Endothelial cell of umbilical vein (primary cell): ENCODE measurements around the gene TNFRSF8. TPM values are rescaled to one million over a fixed set of nuclear protein-coding genes. Genes with fewer than 3 reads are reported as not detected.

Source experiments
- BruUV-seq: library from RNA; stranded (reverse); fragments of 400-500 nt; replicated peaks from 2 replicates; lab custom pipeline; 2021; lab: Mats Ljungman, UMichigan
- CTCF ChIA-PET: fragments of 300-600, 350-600 bp; sonication (Branson Sonifier 250); formaldehyde crosslinking; loops from one replicate; lab custom pipeline; 2021; ENCODE audit warnings: antibody characterized with exemption, inconsistent platforms; lab: Charles Lee
- POLR2A ChIA-PET: fragments of 300-600, 350-600 bp; sonication (Branson Sonifier 250); formaldehyde crosslinking; loops from one replicate; lab custom pipeline; 2021; ENCODE audit warnings: antibody characterized with exemption, inconsistent platforms; lab: Charles Lee
- DNase-seq: peaks from one replicate; pipeline ENCODE4 v3.0.0-alpha.2; 2011; ENCODE audit warnings: low read depth, low spot score
- FAIRE-seq: peaks from 2 replicates; lab custom pipeline; 2011; peaks lifted over from hg19 to GRCh38; lab: Jason Lieb, UNC
- H2AFZ ChIP-seq: 2 replicates; pipeline ENCODE4 v1.6.0; 2012; ENCODE audit warnings: low read depth, low read length, control low read depth, inconsistent platforms
- H3K27ac ChIP-seq: 2 replicates; pipeline ENCODE4 v1.5.1; 2011; ENCODE audit warnings: low read depth, mild to moderate bottlenecking, control low read depth, low read length, moderate library complexity; ENCODE audit not compliant: insufficient read depth
- H3K27me3 ChIP-seq, 2 experiments: 2 replicates each; pipeline versions ENCODE4 v1.6.0 to v1.6.1; 2011; ENCODE audit warnings: low read length in 2 of 2, mixed read lengths in 1 of 2; ENCODE audit not compliant: control insufficient read depth in 2 of 2, insufficient read depth in 2 of 2
- H3K36me3 ChIP-seq, 2 experiments: 2 replicates in 1 of 2; 3 replicates in 1 of 2; pipeline ENCODE4 v1.5.1; 2011; ENCODE audit warnings: low read length in 2 of 2, mild to moderate bottlenecking in 1 of 2, moderate library complexity in 1 of 2; ENCODE audit not compliant: control insufficient read depth in 2 of 2, insufficient read depth in 2 of 2; ENCODE audit errors: extremely low read depth in 1 of 2
- H3K4me1 ChIP-seq: 3 replicates; pipeline ENCODE4 v1.5.1; 2011; ENCODE audit warnings: mild to moderate bottlenecking, low read length; ENCODE audit not compliant: control insufficient read depth, insufficient read depth; ENCODE audit errors: extremely low read depth
- H3K4me2 ChIP-seq: 2 replicates; pipeline ENCODE4 v1.6.1; 2011; ENCODE audit warnings: low read length, control low read depth, mixed read lengths; ENCODE audit not compliant: insufficient read depth
- H3K4me3 ChIP-seq, 3 experiments: fragments of 200-600 bp in 1 of 3; sonication (generic), shearing (Covaris generic) in 1 of 3; replicated peaks in 1 of 3; 2 replicates each; pipeline ENCODE4 v1.5.1; 2011 to 2016; ENCODE audit warnings: control low read depth in 3 of 3, low read length in 3 of 3, mild to moderate bottlenecking in 2 of 3, inconsistent platforms in 1 of 3, low read depth in 1 of 3, moderate library complexity in 1 of 3; ENCODE audit not compliant: insufficient read depth in 1 of 3
- H3K79me2 ChIP-seq: 2 replicates; pipeline ENCODE4 v1.6.0; 2012; ENCODE audit warnings: low read length, inconsistent platforms; ENCODE audit not compliant: control insufficient read depth, insufficient read depth
- H3K9ac ChIP-seq: replicated peaks from 2 replicates; pipeline ENCODE3; 2011; ENCODE audit warnings: low read length, control low read depth; ENCODE audit not compliant: insufficient read depth; ENCODE audit errors: extremely low read depth
- H3K9me1 ChIP-seq: replicated peaks from 3 replicates; pipeline ENCODE4 v1.6.0; 2011; ENCODE audit warnings: mild to moderate bottlenecking, low read length; ENCODE audit not compliant: control insufficient read depth, insufficient read depth; ENCODE audit errors: extremely low read depth
- H3K9me3 ChIP-seq: replicated peaks from 2 replicates; pipeline ENCODE4 v1.5.1; 2012; ENCODE audit warnings: low read length, inconsistent platforms; ENCODE audit not compliant: control insufficient read depth, insufficient read depth
- H4K20me1 ChIP-seq: replicated peaks from 2 replicates; pipeline ENCODE3; 2011; ENCODE audit warnings: mild to moderate bottlenecking, low read length; ENCODE audit not compliant: control insufficient read depth, insufficient read depth; ENCODE audit errors: extremely low read depth
- EZH2 ChIP-seq: IDR thresholded peaks from 2 replicates; pipeline ENCODE4 v1.6.1; 2012; ENCODE audit warnings: borderline replicate concordance, low read depth, mild to moderate bottlenecking, moderate library complexity, low read length, inconsistent platforms; ENCODE audit not compliant: severe bottlenecking
- FOS ChIP-seq: IDR thresholded peaks from 2 replicates; pipeline ENCODE4 v1.6.1; 2011; ENCODE audit warnings: mild to moderate bottlenecking, low read length, moderate library complexity, borderline replicate concordance; ENCODE audit not compliant: insufficient read depth
- GATA2 ChIP-seq: IDR thresholded peaks from 2 replicates; pipeline ENCODE4 v1.7.0; 2011; ENCODE audit warnings: low read depth, mild to moderate bottlenecking, moderate library complexity, mixed read lengths, low read length; ENCODE audit not compliant: insufficient read length, insufficient read depth
- JUN ChIP-seq: IDR thresholded peaks from 2 replicates; pipeline ENCODE4 v1.6.1; 2011; ENCODE audit warnings: borderline replicate concordance, low read depth; ENCODE audit not compliant: insufficient read length, insufficient read depth
- MYC ChIP-seq: IDR thresholded peaks from one replicate; pipeline ENCODE4 v1.6.1; 2011; ENCODE audit warnings: mild to moderate bottlenecking, low read depth, low read length
- POLR2A ChIP-seq: IDR thresholded peaks from 2 replicates; pipeline ENCODE4 v1.6.1; 2012; ENCODE audit warnings: low read depth, mild to moderate bottlenecking, control low read depth, low read length
- POLR2AphosphoS5 ChIP-seq: IDR thresholded peaks from 2 replicates; pipeline ENCODE4 v1.6.1; 2012; ENCODE audit warnings: low read depth, mild to moderate bottlenecking, control low read depth, low read length, moderate library complexity; ENCODE audit not compliant: insufficient read depth
- dilution Hi-C: fragments of 300-500 bp; cut with MboI; formaldehyde crosslinking; loops from one replicate; pipeline ENCODE4 v1.15.0; 2019; ENCODE audit warnings: low sequenced_read_pairs; ENCODE audit not compliant: extremely low pct_ligation_motif_present
- intact Hi-C: fragments of 100-400 bp; cut with micrococcal nuclease; formaldehyde crosslinking; loops from one replicate; pipeline ENCODE4 v1.10.0; 2022
- polyA plus RNA-seq, 4 experiments: library from polyadenylated mRNA; depleted of rRNA in 3 of 4; stranded (reverse) in 3 of 4; unstranded in 1 of 4; fragments of >200 nt; gene quantifications; 2 replicates each; pipeline versions ENCODE4 v1.2.1 to v1.2.3, GENCODE V29; 2011 to 2012; ENCODE audit warnings: missing spikeins in 1 of 4
- total RNA-seq: library from RNA; stranded (reverse); gene quantifications from 2 replicates; pipeline ENCODE4 v1.2.3, GENCODE V29; 2021
- TF ChIP-seq, protein P1 (sequence below), 2 donors: IDR thresholded peaks; 1 replicate in 1 of 2; 2 replicates in 1 of 2; pipeline ENCODE4 v1.5.1; 2011; ENCODE audit warnings: low read length in 2 of 2, mild to moderate bottlenecking in 2 of 2, moderate library complexity in 2 of 2, control low read depth in 1 of 2, inconsistent platforms in 1 of 2, low read depth in 1 of 2; ENCODE audit not compliant: insufficient read depth in 1 of 2; ENCODE audit errors: extremely low read depth in 1 of 2
- TF ChIP-seq, protein P2 (sequence below): IDR thresholded peaks from 2 replicates; pipeline ENCODE4 v1.6.1; 2011; ENCODE audit not compliant: insufficient read depth, insufficient read length

TNFRSF8 gene
- total and polyA plus RNA-seq, 2 donors (not counting 3 experiments of a cell fraction or from before 2014, with no cell fraction given): 0.47 TPM; not detected in 1

DNA sequence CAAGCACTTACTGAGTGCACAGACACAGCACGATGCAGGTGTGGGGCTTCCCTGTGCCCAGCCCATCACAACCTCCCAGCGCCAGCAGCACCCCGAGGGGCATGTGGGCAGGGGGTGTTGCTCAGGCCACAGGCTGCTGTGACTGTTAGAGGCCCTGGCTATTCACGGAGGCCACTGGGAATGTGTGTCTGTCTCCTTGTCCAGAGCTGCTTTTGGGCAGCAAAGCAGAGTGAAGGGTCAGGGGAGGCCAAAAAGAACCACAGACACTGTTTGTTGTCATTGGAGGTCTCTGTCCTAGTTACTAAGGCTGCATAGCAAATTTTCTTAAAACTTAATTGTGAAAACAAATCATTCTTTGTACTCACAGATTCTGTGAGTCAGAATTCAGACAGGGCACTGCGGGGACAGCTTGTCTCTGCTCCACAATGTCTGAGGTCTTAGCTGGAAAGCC is 49.6 kb downstream of the TNFRSF8 start:
- Histone ChIP-seq H3K79me2 (no peaks in the 10 kb centered on the region), H3K4me3 (no peak overlapping the region), H4K20me1 (no peaks in the 10 kb centered on the region), H3K9ac (no peak overlapping the region), H3K27me3 (peaks cover 0 to 3% of the 10 kb centered on the region in 2 experiments), H3K9me1 (no peaks in the 10 kb centered on the region), H3K4me2 (no peak overlapping the region), H3K36me3 (no peaks in the 10 kb centered on the region), H2AFZ (no peak overlapping the region), H3K27ac (no peak overlapping the region), H3K4me1 (no peaks in the 10 kb centered on the region), H3K9me3 (no peaks in the 10 kb centered on the region)
- dilution Hi-C loops (no loop called here), intact Hi-C loops (no loop called here)
- POLR2A ChIA-PET: no interaction called here
- DNase-seq (no peak), FAIRE-seq (no peak)
- CTCF ChIA-PET: interaction anchor here (3.4 kb wide), 1 partner anchor 11 kb away, joined by 17 read pairs; no protein-coding TSS in a partner anchor
- BruUV-seq: no TSS peak
- TF ChIP-seq GATA2: no peak
- TF ChIP-seq POLR2A: no peak
- no peak for TF ChIP-seq EZH2
- TF ChIP-seq, protein P1, sequence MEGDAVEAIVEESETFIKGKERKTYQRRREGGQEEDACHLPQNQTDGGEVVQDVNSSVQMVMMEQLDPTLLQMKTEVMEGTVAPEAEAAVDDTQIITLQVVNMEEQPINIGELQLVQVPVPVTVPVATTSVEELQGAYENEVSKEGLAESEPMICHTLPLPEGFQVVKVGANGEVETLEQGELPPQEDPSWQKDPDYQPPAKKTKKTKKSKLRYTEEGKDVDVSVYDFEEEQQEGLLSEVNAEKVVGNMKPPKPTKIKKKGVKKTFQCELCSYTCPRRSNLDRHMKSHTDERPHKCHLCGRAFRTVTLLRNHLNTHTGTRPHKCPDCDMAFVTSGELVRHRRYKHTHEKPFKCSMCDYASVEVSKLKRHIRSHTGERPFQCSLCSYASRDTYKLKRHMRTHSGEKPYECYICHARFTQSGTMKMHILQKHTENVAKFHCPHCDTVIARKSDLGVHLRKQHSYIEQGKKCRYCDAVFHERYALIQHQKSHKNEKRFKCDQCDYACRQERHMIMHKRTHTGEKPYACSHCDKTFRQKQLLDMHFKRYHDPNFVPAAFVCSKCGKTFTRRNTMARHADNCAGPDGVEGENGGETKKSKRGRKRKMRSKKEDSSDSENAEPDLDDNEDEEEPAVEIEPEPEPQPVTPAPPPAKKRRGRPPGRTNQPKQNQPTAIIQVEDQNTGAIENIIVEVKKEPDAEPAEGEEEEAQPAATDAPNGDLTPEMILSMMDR (IDR thresholded peaks at IDR 0.05; ENCODE audit: extremely low read depth in 1 of 2, insufficient read depth in 1 of 2, low read depth in 1 of 2, low read length in 2 of 2): no peak
- TF ChIP-seq POLR2AphosphoS5: no peak
- no peak for TF ChIP-seq MYC
- TF ChIP-seq, protein P2, sequence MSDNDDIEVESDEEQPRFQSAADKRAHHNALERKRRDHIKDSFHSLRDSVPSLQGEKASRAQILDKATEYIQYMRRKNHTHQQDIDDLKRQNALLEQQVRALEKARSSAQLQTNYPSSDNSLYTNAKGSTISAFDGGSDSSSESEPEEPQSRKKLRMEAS: no peak
- no peak for TF ChIP-seq FOS
- no peak for TF ChIP-seq JUN
